ENCODE measurements around the gene RXRA.

RXRA gene

GRCh38 chr9:134284273-134284672, 42.0 kb upstream of the RXRA start:
- in situ Hi-C loops (cut with MboI; ENCODE audit: low sequenced_read_pairs, unreplicated experiment): no loop called here

GRCh38 chr9:134284741-134285140, 41.5 kb upstream of the RXRA start:
- no peak for TF ChIP-seq CTCF (IDR thresholded peaks at IDR 0.05; ENCODE audit: borderline replicate concordance, control extremely low read depth, extremely low read depth, insufficient read depth, missing control alignments)
- in situ Hi-C loops (cut with MboI; ENCODE audit: low sequenced_read_pairs, unreplicated experiment): no loop called here
- no peak for DNase-seq (ENCODE audit: low spot score)

More at GRCh38 chr9:134284273-134284672, 42.0 kb upstream of the RXRA start:
- no peak for DNase-seq (ENCODE audit: low spot score)
- TF ChIP-seq CTCF (IDR thresholded peaks at IDR 0.05; ENCODE audit: borderline replicate concordance, control extremely low read depth, extremely low read depth, insufficient read depth, missing control alignments): no peak

- TF ChIP-seq CTCF (IDR thresholded peaks at IDR 0.05; ENCODE audit: borderline replicate concordance, control extremely low read depth, extremely low read depth, insufficient read depth, missing control alignments): no peak
- in situ Hi-C loops (cut with MboI; ENCODE audit: low sequenced_read_pairs, unreplicated experiment): no loop called here
- no peak for DNase-seq (ENCODE audit: low spot score)
Measured at GRCh38 chr9:134285215-134285845, 40.9 kb upstream of the RXRA start.

GRCh38 chr9:134286471-134287245, 39.6 kb upstream of the RXRA start:
- in situ Hi-C loops (cut with MboI; ENCODE audit: low sequenced_read_pairs, unreplicated experiment): no loop called here
- no peak for DNase-seq (ENCODE audit: low spot score)
- no peak for TF ChIP-seq CTCF (IDR thresholded peaks at IDR 0.05; ENCODE audit: borderline replicate concordance, control extremely low read depth, extremely low read depth, insufficient read depth, missing control alignments)

DNA sequence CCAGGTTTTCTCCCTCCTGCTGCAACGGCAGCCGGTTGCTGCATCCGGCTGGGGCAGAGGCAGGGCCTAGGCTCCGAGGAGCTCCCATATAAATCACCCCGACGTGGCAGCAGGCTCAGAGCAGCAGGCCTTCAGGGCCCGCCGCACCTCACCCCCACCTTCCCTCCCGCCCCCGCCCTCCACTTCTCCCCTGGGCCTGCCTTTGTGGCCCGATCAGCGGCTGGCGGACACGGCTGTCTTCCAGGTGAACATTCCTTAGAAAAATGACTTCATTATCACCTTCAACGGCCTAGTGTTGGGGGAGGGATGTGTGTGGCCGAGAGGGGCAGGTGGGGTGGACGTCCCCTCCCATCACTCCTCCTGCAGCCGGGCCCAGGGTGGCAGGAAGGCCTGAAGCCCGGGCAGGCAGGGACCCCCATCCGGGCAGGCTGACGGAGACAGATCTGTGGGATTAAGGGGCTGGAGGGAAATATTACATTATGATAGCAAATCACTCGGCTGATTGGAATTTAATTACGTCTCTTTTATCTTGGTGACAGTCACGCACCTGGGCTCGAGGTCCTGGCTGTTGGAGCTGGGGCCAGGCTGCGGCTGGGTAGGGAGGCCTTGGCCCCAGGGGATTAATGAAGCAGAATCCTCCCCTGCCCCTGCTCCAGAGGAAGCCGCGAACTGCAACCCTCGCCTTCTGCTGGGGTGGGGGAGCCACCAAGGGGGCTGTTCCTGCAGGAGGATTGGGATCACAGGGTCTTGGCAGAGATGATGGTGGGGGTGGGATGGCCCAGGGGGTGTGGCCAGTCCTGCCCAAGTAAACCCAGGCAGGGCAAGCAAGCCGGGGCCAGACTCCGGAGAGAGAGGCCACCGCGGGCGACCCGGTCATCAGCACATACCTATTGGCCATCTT, 38.4 kb upstream of the RXRA start:
- in situ Hi-C loops (cut with MboI; ENCODE audit: low sequenced_read_pairs, unreplicated experiment): no loop called here
- TF ChIP-seq CTCF (IDR thresholded peaks at IDR 0.05; ENCODE audit: borderline replicate concordance, control extremely low read depth, extremely low read depth, insufficient read depth, missing control alignments): no peak
- no peak for DNase-seq (ENCODE audit: low spot score)

DNA sequence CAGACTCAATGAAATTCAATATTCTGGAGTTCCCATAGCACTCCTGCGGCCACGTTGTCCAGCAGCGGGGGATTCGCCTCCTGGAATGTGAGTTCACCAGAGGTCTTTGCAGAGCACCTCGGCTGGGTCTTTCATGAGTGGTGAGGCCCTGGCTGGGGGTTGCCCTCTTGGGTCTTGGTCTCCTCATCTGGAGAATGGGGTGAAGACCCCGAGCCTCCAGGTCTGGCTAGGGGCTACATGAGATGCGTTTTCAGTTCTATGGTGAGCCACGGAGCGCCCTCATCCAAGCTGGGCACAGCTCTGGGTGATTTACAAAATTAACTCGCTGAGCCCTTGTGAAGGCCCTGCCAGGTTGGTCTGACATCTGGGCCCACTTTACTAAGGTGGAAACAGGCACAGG, 37.5 kb upstream of the RXRA start:
- in situ Hi-C loops (cut with MboI; ENCODE audit: low sequenced_read_pairs, unreplicated experiment): no loop called here
- TF ChIP-seq CTCF (IDR thresholded peaks at IDR 0.05; ENCODE audit: borderline replicate concordance, control extremely low read depth, extremely low read depth, insufficient read depth, missing control alignments): no peak
- DNase-seq (ENCODE audit: low spot score): no peak
